Hematopoietic multipotent progenitor cell treated with erythropoietin and hydrocortisone succinate and interleukin-3 and kit ligand, for 17 days (in vitro differentiated cells): ENCODE results near the gene NFATC1.

ENCODE experiments used
- DNase-seq: peaks from one replicate; pipeline ENCODE4 v3.0.0-alpha.2; 2015; ENCODE audit warnings: low spot score

NFATC1 gene

DNA sequence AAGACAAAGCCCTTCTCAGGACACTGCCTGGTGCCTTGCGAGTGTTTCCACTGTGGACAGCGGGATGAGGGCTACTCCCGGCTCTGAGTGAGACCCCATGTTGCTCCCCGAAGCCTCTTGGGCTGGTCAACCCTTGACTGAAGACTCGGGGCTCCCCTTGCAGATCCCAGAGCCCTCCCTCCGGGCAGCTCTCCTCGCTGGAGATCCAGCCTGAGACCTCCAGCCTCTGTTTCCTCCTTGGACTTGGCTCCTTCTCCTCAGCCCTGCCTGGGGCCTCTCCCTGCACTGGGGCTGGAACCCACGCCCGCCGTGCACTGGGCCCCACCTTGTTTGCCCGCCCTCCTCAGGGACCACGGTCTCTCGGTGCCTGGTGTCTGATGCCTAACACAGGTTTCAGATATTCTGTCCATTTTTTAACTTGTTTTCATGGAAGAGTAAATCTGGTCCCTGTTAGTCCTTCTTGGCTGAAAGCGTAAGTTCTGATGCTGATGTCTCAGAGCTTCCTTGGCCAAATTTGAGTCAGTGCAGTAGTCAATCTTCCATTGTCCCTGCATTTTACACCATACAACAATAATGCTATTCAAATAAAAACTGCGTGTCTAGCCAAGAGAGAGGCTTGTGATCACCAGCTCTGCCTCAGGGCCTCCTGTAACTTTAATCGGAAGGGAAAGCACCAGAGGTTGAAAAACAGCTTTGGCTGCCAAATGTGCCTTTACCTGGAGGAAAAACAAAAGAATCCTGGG, 144.6 kb downstream of the NFATC1 start:
- no peak for DNase-seq

- DNase-seq, result no peak
Measured at GRCh38 chr18:79540904-79541282, 145.2 kb downstream of the NFATC1 start.

- no peak for DNase-seq
Measured at GRCh38 chr18:79542213-79542612, 146.5 kb downstream of the NFATC1 start.

GRCh38 chr18:79542876-79543750, 147.4 kb downstream of the NFATC1 start:
- no peak for DNase-seq

DNA sequence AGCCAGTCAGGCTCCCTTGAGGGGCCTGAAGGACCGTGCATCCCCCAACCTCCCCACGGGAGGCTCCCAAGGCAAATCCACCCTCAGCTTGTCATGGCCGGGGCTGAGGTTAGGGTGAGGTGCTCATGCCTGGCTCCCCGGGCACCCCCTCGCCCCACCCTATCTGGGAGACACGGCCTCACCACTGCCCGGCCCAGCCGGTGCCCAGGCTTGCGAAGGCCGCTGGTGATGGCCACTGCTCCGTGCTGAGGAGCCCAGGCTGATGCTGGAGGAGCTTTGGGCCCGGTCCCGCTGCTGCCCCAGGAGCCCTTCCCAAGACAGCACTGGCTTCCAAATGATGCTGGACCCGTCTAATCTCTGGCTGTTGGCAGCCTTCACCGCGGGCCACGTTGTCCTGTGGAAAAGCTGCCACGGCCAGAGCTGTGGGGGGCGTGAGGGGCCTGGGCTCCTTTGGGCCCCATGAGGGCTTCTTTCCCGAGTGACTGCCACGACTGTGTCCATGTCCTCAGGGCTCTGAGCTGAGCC, 148.2 kb downstream of the NFATC1 start:
- DNase-seq, result no peak

DNA sequence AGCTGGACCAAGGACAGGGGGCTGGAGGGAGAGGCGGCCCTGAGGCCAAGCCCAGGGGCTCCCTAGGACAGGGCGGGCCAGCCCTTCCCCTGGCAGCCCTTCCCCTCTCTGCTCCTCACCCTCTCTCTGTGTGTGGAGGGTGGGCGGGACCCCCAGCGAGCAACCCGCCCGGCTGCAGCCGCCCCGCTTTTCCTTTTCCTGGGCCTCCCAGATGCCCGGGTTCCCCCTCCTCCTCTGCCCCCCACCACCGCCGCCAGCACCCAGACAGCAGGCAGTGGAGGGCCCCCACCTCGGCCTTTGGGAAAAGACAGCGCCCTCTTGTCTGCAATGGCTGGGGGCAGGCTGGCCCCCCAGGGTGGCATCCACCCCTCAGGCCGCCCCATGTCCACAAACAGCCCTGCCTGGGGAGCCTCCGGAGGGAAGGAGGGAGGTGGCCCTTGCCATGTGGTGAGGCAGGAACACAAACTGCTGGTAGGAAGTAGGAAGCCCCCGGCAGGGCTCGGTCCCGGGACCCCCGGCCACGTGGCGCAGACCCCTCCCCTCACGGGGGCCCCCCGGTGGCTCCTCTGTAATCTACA, 148.7 kb downstream of the NFATC1 start:
- DNase-seq, result no peak

GRCh38 chr18:79545255-79545654, 149.5 kb downstream of the NFATC1 start:
- no peak for DNase-seq

GRCh38 chr18:79545736-79546171, 150.0 kb downstream of the NFATC1 start:
- DNase-seq, result no peak

DNA sequence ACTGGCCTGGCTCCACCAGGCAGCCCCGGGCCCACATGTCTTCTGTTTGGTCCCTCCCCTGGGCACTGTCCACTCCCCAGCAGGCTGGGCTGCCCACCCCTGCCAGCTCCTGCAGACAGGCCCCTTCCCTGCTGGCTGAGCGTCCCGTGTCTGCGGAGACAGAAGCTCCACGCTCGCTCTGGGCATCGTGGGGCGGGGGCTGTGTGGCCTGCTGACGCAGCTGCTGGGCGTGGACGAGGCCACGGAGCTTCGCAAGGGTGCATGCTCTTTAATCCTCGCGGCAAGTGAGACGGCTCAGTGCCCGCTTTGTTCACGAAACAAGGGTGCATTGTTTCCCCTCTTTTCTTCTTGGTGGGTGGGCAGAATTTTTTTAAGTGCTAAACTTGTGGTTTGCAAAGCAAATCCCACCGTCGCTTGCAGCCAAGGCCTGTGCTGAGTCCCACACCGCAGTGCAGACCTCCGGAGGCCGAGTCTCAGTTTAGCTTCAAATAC, 151.1 kb downstream of the NFATC1 start:
- DNase-seq, result no peak

- no peak for DNase-seq
Measured at GRCh38 chr18:79547413-79548076, 151.8 kb downstream of the NFATC1 start.

- DNase-seq, result no peak
Measured at GRCh38 chr18:79548077-79548450, 152.3 kb downstream of the NFATC1 start.

DNA sequence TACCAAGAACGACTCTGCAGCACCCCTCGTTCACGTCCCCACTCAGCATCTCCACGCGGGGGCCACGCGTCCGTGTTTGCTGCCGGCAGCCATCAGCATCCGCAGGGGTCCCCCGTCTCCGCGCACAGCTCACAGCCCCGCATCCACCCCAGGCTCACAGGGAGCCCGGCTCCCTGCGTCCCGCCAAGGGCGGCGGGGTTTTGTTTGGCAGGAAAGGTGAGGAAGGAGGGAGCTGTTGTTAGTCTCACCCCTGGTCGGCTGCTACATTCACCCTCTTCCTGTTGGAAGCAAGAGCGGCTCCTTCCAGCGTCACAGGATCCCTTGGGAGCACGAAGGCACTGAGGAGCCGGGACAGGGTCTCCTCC, 152.9 kb downstream of the NFATC1 start:
- no peak for DNase-seq

DNA sequence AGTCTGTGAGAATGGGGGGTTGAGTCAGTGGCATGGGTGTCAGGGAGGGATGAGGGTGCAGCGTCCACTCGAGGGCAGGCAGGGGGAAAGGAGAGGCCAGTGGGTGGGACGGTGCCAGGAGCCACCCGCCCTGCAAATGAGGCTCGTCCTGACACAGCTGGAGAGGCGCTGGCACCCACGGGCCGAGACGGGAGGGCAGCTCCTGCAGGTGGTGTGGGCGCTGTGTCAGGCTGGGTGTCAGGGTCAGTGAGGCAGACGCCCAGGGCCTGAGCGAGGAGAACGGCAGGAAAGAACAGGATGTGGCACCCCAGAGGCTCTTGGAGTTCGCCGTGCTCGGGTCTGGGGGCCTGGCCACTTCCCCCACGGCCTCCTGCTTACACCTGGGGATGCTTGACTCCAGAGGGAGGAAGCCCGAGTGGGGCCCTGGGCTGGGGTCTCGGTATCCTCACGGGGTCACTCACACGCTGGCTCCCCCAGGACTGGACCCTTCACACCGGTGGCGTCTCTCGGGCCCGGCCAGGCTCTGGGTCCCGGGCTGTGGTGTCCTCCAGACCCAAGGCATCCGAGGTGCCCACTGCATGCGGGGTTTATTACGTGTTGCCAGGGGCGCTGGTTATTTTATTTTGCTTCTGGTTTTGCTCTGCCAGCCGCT, 153.4 kb downstream of the NFATC1 start:
- DNase-seq, result no peak

DNA sequence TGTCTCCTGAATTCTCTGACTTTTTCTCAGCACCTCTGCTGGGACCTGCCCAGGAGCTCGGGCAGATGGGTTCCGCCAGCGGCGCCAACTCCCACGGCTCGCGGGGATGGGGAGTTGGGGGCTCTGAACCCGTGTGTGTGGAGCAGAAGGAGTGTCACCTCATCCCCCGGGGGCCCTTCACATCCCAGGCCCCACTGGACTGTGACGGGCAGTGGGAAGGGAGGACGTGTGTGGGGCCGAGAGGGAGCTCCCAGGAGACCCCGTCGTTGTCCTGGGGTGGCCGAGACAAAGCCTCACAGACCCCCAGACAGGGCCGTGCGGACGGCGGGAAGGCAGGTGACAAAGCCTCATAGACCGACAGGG, 153.9 kb downstream of the NFATC1 start:
- no peak for DNase-seq

GRCh38 chr18:79552140-79552631, 156.5 kb downstream of the NFATC1 start:
- no peak for DNase-seq

DNA sequence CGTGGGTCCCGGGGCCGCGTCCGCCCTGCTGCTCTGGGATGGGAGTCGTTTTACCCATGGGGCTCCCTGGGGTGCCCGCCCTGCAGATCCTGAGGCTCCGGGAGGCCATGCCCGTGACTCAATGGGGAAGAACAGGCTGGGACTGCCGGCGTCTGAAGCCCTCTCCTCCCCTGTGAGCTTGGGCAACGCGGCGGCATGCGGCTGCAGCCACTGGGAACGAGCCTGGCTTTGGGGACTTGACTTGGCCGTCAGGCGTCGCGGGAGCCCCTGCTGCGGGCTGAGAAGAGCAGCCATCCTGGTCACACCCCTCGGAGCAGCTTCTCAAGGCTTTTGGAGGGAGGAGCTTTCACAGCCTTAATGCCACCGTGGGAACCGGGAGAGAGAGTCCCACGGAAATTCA, 157.0 kb downstream of the NFATC1 start:
- DNase-seq, result no peak

DNA sequence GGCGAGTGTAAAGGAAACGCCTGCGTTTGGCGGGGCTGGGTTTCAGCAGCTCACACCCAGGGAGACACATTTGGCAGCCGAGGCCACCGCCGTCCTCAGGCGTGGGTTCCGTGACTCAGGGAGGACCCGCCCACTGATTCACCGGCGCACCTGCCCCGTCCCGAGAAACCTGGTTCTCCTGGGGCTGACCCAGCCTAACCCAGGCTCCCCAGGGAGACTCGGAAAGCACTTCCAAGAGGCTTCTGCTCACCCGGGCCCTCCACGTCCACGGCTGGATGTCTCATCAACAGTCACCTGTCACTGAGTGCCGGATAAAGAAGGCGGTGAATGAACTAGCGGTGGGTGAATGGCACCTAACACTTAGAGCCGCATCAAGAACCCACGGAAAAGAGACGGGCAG, 157.4 kb downstream of the NFATC1 start:
- no peak for DNase-seq

GRCh38 chr18:79553696-79554095, 158.0 kb downstream of the NFATC1 start:
- no peak for DNase-seq

DNA sequence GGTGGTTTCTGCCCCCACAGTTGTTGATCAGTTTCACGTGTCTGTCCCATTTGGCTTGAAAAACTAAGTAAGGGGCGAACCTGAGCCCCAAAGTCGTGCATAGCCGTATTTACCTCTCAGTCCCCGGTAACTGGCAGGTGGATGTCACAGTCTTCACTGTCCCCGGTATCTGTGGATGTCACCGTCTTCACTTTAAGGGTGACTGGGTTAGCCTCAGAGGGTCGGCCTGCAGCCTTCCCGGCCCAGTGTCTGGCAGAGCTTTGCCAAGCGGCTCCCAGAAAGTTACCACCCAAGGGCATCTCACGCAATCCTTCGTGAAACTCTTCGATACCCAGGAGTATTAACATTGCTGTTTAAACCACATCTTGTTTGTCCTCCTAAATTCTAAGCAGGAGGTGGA, 158.6 kb downstream of the NFATC1 start:
- no peak for DNase-seq

DNA sequence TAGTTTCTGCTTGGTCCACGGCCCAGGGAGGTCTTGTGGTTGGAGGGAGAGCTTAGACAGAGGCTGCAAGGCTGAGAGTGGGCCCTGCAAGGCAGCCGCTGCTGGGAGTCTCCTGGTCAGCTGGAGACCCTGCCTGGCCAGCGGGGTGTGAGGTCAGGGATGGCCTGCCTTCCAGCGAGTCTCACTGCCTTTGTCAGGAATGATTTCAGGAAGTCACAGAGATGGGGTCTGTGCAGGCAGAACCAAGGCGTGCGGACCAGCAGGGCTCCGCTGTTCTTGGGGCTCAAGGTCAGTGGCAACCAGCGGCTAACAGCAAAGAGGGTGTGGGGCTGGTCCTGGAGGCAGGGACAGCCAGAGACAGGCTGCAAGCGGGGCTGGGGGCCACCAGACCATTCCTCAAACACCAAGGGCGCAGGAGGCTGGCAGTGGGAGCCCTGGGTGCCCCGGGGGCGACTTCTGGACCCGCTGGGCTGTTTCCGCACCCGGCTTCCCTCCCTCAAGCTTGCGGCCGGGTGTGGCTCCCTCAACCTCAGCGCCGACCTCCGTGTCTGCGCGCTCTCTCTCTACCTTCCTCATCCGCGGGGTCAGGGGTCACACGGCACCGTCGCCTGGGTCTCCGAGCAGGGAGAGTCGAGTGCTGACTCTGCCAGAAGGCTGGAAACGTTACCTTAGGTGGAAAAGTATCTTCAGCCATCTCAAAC, 159.4 kb downstream of the NFATC1 start:
- no peak for DNase-seq

- no peak for DNase-seq
Measured at GRCh38 chr18:79555885-79556284, 160.2 kb downstream of the NFATC1 start.
